GM18517 (cell line): ENCODE measurements around the gene AFMID.
"Not testable (repeated sequence)": the region's sequence is repeated elsewhere in the genome, so short reads cannot be mapped to it uniquely, and the experiment has no call there.

Experiments
- ATAC-seq: cut with Tn5 transposase; IDR thresholded peaks from one replicate; pipeline ENCODE4 v1.9.1; 2021; ENCODE audit warnings: mild to moderate bottlenecking, moderate library complexity; ENCODE audit not compliant: unreplicated experiment

The AFMID gene

DNA sequence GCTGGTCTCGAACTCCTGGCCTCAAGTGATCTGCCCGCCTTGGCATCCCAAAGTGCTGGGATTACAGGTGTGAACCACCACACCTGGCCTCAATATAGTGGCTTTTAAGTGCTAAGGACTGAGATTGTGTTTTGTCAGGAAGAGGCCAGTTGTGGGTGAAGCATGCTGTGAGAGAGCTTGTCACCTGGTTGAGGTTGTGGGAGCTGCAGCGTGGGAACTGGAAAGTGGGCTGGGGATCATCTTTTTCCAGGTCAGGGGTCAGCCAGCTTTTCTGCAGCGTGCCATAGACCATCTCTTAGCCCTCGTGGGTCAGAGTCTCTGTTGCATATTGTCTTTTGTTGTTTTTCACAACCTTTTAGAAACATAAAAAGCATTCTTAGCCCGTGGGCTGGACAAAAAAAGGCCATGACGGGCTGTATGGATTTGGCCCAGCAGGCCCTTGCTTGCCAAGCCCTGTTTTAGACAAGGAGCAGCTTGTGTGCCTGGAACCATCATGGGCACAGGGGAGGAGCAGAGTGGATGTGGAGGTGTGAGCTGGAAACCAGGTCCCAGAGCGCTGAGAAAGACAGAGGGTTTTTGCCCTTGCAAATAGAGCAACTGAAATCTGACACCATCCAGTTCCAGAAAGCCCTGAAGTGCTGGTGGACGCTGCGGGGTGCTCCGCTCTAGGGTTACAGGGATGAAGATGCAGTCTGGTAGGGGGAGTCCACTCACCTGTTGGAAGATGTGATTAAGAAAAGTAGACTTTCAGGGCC is 32.4 kb downstream of the AFMID start:
- ATAC-seq: no peak

DNA sequence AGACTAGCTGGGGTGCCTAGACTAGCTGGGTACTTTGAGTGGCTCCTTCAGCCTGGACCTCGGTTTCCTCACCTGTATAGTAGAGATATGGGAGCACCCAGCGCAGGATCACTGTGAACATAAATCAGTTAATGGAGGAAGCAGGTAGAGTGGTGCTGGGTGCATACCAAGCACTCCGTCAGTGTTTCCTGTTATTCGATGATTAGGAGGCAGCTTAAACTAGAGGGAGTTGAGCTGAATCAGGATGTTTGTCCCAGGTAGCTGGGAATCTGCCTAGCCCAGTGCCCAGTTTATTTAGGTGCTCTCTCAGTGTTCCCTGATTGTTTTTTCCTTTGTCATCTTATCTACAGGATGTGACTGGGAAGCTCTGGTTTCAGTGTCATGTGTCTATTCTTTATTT is 35.9 kb downstream of the AFMID start:
- no peak for ATAC-seq

DNA sequence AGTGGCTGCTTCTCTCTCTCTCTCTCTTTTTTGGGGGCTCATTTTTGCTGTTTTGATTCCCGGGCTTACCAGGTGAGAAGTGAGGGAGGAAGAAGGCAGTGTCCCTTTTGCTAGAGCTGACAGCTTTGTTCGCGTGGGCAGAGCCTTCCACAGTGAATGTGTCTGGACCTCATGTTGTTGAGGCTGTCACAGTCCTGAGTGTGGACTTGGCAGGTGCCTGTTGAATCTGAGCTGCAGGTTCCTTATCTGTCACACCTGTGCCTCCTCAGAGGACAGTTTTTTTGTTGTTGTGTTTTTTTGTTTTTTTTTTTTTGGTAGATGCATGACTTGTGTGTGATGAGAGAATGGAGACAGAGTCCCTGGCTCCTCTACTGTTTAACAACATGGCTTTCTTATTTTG is 36.6 kb downstream of the AFMID start:
- ATAC-seq: no peak

DNA sequence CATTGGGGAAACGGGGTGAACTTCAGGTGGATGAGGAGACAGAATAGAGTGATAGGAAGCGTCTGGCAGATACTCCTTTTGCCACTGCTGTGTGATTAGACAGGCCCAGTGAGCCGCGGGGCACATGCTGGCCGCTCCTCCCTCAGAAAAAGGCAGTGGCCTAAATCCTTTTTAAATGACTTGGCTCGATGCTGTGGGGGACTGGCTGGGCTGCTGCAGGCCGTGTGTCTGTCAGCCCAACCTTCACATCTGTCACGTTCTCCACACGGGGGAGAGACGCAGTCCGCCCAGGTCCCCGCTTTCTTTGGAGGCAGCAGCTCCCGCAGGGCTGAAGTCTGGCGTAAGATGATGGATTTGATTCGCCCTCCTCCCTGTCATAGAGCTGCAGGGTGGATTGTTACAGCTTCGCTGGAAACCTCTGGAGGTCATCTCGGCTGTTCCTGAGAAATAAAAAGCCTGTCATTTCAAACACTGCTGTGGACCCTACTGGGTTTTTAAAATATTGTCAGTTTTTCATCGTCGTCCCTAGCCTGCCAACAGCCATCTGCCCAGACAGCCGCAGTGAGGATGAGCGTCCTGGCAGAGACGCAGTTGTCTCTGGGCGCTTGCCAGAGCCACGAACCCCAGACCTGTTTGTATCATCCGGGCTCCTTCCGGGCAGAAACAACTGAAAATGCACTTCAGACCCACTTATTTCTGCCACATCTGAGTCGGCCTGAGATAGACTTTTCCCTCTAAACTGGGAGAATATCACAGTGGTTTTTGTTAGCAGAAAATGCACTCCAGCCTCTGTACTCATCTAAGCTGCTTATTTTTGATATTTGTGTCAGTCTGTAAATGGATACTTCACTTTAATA is 37.3 kb downstream of the AFMID start:
- no peak for ATAC-seq

DNA sequence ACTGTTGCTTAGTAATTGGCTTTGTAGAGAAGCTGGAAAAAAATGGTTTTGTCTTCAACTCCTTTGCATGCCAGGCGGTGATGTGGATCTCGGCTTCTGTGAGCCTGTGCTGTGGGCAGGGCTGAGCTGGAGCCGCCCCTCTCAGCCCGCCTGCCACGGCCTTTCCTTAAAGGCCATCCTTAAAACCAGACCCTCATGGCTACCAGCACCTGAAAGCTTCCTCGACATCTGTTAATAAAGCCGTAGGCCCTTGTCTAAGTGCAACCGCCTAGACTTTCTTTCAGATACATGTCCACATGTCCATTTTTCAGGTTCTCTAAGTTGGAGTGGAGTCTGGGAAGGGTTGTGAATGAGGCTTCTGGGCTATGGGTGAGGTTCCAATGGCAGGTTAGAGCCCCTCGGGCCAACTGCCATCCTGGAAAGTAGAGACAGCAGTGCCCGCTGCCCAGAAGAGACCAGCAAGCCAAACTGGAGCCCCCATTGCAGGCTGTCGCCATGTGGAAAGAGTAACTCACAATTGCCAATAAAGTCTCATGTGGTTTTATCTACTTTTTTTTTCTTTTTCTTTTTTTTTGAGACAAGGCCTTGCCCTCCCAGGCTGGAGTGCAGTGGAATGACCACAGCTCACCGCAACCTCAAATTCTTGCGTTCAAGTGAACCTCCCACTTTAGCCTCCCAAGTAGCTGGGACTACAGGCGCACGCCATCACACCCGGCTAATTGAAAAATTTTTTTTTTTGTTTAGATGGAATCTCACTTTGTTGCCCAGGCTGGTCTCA is 38.1 kb downstream of the AFMID start:
- ATAC-seq: no peak

DNA sequence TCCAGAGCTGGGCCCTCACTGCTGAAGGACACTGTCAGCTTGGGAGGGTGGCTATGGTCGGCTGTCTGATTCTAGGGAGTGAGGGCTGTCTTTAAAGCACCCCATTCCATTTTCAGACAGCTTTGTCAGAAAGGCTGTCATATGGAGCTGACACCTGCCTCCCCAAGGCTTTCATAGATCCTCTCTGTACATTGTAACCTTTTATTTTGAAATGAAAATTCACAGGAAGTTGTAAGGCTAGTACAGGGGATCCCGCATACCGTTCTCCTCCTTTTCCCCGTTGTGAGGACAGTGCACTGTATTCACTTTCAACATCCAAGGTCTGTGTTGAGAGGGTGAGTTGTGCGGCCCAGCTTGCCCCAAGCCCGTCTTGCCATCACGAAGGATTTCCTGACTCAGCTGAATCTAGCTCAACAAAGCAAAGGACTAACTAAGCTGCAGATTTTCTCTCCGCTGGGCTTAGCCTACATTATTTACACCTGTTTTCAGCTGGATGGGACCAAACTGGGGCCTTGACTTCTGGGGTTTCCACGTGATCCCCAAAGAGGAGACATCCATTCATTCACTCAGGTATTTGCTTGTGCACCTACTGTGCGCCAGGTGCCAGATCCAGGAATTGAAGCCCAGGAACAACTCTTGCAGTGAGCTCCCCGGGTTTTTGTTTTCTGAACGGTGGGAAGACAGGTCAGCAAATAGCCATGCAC is 39.0 kb downstream of the AFMID start:
- ATAC-seq: no peak

DNA sequence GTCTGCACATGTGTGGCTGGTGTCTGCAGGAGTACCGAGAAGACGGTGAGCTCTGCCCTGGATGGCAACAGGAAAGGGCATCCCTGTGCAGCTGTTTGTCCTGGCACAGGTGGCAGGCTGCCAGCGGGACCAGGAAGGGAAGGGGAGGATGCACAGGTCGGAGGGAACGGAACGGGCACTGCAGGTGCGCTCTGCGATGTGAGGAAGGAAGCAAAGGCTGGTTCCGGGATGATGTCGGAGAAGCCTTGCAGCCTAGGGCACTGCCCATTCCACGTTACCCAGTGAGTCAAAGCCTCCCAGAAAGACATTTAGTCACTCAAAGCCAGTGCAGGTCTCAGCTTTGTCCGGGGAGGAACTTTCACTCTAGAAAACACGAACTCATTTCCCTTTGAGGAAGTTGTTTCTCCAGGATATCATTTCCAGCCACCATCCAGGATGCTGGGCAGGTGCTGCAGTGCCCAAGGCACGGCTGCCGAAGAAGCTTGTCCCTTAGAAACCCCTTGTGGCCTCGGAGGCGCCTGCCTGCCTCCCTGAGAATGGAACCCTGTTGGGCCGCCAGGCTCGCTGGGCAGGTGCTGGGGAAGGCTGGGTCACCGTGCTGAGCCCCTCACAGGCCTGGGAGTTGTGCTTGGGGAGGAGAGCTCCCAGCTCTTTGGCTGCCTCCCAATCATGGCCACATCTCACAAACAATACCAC is 39.7 kb downstream of the AFMID start:
- no peak for ATAC-seq

DNA sequence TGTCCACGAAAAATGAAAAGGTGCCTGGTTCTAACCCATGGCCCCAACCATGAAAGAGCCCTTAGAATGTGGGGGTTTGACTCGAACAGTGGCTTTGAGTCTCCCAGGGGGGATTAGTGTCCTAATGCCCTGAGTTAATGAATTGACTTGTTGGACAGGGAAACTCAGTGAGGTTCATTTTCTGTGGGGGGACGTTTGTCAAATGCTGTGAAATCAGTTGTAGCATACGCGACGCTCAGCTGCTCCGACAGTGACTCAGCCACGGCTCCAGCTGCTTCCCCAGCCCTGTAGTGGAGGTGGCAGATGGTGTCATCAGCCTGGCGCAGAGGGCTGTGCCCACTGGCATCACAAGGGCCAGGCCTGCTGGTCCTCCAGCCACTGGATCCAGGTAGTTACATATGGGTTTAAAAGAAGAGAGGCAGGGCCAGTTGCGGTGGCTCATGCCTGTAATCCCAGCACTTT is 40.3 kb downstream of the AFMID start:
- ATAC-seq: no peak

DNA sequence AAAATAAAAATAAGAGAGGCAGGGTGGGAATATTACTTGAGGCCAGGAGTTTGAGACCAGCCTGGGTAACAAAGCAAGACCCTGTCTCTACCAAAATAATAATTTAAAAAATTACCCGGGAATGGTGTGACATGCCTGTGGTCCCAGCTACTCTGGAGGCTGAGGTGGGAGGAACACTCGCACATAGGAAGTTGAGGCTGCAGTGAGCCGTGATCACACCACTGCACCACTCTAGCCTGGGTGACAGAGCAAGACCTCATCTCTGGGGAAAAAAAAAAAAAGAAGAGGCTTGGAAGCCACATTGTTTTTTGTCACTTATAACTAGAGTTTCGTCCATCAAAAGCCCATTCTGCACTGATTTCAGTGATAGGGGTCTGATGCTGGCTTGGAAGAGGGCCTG is 41.0 kb downstream of the AFMID start:
- no peak for ATAC-seq

DNA sequence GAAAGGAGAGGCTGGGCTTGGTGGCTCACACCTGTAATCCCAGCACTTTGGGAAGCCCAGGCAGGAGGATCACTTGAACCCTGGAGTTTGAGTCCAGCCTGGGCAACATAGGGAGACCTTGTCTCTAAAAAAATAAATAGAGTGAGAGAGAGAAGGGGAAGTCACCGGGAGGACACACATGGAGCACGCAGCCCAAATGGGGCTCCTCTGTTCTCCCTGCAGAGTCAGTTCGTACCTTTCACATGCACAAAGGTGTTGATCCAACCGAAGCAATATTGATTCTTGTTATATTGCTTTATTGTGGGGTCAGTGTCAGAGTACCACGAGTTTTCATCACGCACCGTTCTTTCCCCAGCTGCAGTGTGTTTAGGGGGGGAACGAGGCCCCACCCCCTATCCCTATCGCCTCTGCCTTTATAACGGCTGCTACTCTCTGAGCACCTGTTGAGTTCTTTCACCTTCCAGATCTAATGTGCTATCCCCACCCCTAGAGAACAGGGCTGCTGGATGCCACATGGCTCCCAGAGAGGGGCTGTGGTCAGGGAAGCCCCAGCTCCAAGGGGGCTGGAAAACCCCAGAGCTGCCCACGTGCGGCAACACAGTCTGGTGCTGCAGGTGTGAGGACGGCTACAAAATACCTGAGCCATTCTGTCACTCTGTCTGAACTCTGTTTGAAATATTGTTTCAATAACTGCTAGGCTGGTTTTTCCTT is 43.2 kb downstream of the AFMID start:
- no peak for ATAC-seq

DNA sequence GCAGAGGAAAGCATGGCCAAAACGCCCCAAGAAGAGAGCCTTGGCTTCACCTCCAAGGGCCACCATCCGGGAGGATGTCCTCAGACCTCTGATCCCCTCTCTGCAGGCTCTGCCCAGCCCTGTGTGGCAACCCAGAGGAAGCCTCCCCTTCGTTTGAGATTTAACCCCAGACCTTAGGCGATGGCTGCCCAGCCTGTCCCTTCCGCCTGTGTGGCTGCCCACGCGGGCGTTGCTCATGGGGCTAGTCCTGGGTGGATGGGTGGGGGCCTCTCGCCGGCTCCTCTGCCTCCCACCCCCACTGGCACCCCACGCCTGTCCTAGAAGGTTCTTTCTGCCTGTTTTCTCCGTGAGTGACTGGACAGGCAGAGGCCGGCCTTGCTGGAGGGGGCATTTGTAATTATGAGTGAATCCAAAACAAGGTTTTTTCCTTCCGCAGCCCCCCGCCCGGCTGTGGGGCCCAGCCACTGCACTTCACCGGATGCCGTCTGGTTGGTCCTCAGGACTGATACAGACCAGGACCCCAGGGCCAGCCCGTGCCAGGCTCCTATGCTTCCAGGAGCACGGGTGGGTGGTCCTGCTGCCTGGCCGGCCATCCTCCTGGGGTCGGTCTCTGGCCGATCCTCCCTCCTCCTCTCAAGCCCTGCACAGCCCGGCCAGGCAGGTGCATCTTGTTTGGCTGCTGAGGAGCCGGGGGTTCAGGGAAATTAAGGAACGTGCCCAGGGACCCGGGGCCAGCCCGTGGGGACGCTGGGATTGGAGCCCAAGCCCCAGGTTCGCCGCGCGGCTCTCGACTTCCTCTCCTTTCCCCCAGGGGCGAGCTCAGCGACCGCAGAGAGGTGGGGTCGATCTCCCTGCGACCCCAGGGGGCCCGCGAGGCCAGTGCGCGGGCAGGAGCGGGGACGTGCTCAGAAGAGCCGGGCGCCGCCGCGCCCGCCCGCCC is 44.1 kb downstream of the AFMID start, which contains the start of gene TMEM235:
Gene TMEM235 (plus strand): TSS at position 636 of the 940 bp plus-strand sequence. CDS start 393 bp downstream, outside the sequence.
- no peak for ATAC-seq

DNA sequence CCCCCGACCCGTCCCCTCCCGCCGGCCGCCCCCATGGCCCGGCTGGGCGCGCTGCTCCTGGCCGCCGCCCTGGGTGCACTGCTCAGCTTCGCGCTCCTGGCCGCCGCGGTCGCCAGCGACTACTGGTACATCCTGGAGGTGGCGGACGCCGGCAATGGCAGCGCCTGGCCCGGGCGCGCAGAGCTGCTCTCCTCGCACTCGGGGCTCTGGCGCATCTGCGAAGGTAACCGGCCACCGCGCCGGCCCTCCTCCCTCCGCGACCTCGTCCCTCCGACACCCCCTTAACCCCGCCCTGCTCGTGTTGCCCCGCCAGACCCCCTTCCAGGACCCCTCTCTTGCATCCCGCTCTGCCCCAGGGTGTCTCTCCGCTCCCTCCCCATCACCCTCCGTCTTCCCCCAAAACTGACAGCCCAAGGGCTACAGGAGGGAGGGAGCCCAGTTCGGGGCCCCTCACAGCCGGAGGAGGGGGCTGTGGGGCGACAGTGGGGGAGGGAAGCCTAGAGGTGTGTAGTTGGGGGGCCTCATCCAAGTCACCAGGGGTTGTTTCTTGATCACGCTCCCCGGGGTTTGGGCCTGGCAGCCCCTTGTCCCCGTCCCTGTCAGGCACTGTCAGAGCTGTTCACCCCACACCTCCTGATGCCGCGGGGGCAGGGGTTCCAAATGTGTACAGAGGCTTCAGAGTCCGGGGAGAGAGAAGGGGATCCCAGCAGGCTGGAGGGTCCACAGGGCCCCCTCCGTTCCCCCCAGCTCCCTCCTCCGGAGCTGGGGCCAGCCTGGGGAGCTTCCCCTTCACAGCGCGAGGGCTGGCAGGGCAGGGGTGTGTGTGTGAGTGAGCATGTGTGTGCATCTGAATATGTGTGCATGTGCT is 45.1 kb downstream of the AFMID start:
- no peak for ATAC-seq

DNA sequence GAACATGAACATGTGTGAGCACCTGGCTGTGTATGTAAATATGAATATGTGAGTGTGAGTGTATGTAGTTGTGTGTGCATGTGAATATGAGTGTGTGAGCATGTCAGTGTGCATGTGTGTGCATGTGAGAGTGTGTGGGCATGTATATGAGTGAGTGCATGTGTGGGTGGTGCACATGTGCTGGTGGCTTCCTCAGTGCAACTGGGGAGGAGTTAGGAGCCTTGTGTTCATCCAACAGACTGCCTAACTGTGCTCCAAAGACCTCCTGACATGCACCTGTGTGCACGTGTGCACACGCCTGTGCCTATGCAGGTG is 45.7 kb downstream of the AFMID start:
- no peak for ATAC-seq

DNA sequence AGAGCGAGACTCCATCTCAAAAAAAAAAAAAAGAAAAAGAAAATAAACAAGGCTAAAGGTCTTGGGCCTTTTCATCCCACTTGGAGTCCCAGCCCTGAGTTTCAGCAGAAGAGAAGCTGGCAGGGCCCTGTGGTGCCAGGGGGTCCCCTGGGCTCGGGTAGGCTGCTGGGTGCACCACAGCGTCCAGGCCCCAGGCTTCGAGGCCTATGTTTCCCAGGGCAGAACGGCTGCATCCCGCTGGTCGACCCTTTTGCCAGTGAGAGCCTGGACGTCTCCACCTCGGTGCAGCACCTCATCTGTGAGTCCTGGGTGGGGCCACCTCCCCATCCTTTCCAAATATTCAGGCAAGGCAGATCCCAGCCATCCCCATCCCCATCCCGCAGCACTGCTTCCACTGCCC is 46.5 kb downstream of the AFMID start:
- ATAC-seq: no peak

DNA sequence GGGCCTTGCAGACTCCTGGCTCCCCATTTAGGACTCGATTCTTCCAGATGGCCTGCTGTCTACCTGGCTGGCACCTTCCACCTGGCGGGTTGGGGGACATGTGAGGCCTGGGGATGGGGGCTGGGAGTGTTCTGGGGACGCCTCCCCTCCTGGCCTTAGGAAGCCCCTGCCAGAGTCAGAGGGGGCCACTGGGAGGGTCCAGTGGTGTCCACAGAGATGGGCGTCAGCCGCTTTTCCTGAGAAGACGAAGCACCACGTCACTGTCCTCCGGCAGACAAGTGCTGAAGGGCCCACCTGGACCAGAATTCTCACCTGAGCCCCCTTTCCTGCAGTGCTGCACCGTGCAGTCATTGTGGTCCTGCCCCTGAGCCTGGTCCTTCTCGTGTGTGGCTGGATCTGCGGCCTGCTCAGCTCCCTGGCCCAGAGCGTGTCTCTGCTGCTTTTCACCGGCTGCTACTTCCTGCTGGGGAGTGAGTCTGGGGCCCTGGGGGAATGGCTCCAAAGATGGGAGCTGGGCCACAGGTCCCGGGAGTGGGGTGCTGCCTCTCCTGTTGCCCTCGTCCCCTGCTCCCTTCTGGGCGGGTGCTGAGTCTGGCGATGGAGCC is 47.2 kb downstream of the AFMID start:
- no peak for ATAC-seq

DNA sequence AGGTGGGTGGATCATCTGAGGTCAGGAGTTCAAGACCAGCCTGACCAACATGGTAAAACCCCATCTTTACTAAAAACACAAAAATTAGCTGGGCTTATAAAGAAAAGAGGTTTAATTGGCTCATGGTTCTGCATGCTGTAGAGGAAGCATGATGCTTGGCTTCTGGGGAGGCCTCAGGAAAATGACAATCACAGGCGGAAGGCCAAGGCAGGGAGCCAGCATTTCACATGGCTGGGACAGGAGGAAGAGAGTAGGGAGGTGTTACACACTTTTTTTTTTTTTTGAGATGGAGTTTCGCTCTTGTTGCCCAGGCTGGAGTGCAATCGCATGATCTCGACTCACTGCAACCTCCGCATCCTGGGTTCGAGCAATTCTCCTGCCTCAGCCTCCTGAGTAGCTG is 47.9 kb downstream of the AFMID start:
- not testable (repeated sequence) for ATAC-seq

DNA sequence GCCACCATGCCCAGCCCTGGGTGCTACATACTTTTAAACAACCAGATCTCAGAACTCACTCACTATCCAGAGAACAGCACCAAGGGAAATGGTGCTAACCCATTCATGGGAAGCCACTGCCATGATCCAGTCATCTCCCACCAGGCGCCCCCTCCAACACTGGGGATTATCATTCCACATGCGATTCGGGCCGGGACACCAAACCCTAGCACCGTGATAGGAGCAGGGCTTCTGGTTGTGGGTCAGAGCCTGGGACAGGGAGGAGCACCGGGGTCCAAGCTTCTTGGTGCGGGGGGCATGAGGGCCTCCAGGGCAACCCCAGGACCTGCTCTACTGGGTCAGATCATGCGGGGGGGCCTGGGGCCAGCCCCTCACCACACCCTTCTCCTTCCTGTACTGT is 48.7 kb downstream of the AFMID start:
- no peak for ATAC-seq
